ENCODE measurements around the gene C10orf90.

The C10orf90 gene

DNA sequence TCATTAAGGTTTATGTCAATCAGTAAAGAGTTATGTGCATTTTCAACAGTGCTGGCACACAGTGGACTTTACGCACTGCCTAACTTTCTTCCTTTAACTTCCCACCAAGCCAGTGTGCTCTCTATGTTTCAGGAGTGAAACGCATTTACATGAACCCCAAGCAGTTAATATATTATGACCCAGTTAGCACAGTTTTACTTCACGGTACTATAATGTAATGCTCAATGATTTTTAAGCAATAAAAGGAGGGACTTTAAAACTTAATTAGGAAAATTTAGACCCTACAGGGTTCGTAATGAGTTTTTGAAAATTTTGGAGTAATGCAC lies 100.3 kb downstream of the C10orf90 start:
- Histone ChIP-seq H4K20me1 (ENCODE audit: control insufficient read depth, insufficient read depth, low read depth, low read length) (no peaks in the 10 kb centered on the region), H3K9me3 (ENCODE audit: control insufficient read depth, insufficient read depth, low read length) (no peaks in the 10 kb centered on the region), H3K4me1 (ENCODE audit: control insufficient read depth, low read length) (no peaks in the 10 kb centered on the region), H3K27me3 (ENCODE audit: control insufficient read depth, low read length) (no peaks in the 10 kb centered on the region), H3K79me2 (ENCODE audit: control insufficient read depth, low read length) (no peaks in the 10 kb centered on the region), H3K36me3 (ENCODE audit: control insufficient read depth, low read length) (no peaks in the 10 kb centered on the region), H3K4me3 (ENCODE audit: low read length) (no peak overlapping the region), H3F3A (ENCODE audit: control insufficient read depth, insufficient read depth) (no peaks in the 10 kb centered on the region), H3K9me2 (replicated peaks; ENCODE audit: control insufficient read depth, low read length) (no peaks in the 10 kb centered on the region), H3K4me2 (ENCODE audit: low read length) (no peak overlapping the region), H3K27ac (ENCODE audit: low read depth, low read length) (no peak overlapping the region)
- TF ChIP-seq CTCF (IDR thresholded peaks at IDR 0.05; ENCODE audit: low read depth, low read length, poor library complexity, severe bottlenecking) (no peak), EZH2phosphoT487 (IDR thresholded peaks at IDR 0.05; ENCODE audit: borderline replicate concordance, low read length) (no peak)

DNA sequence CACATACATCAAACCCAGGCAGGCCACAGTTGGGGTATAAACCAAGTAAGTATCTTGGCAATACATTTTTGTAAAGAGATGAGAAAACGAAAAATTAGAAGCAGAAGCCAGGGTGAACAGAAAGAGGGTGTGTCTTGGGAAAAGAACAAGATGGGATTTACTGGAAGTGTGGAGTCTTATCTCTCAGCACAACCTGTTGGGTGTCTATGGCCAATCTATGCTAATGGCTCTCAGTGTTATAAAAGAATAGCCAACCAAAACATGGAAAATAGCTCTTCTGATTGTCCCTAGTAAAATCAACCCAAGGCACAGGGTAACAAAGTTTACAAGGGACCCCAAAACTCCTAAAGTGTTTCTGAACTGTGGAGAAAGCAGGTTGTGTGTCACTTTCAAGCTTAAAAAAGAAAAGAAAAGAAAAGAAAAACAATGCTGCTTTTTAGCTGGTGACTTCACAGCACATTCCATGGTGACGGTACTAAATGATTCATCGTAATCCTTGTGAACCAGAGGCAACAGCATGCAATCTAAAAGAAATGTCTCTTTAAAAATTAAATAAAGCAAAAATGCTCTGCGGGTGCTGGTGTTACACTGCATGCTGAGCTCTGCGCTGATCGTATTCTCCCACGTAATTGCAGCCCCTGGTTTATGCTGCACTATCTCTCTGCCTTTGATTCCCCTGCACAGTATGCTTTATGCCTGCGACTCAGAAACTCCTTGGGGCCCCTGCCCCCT lies 100.8 kb downstream of the C10orf90 start:
- Histone ChIP-seq H3K27me3 (ENCODE audit: control insufficient read depth, low read length) (no peaks in the 10 kb centered on the region), H3K9me2 (replicated peaks; ENCODE audit: control insufficient read depth, low read length) (no peaks in the 10 kb centered on the region), H3F3A (ENCODE audit: control insufficient read depth, insufficient read depth) (no peaks in the 10 kb centered on the region), H3K4me1 (ENCODE audit: control insufficient read depth, low read length) (no peaks in the 10 kb centered on the region), H3K79me2 (ENCODE audit: control insufficient read depth, low read length) (no peaks in the 10 kb centered on the region), H3K36me3 (ENCODE audit: control insufficient read depth, low read length) (no peaks in the 10 kb centered on the region), H4K20me1 (ENCODE audit: control insufficient read depth, insufficient read depth, low read depth, low read length) (no peaks in the 10 kb centered on the region), H3K9me3 (ENCODE audit: control insufficient read depth, insufficient read depth, low read length) (no peaks in the 10 kb centered on the region), H3K4me2 (ENCODE audit: low read length) (no peak overlapping the region), H3K4me3 (ENCODE audit: low read length) (no peak overlapping the region), H3K27ac (ENCODE audit: low read depth, low read length) (no peak overlapping the region)
- TF ChIP-seq CTCF (IDR thresholded peaks at IDR 0.05; ENCODE audit: low read depth, low read length, poor library complexity, severe bottlenecking) (no peak), EZH2phosphoT487 (IDR thresholded peaks at IDR 0.05; ENCODE audit: borderline replicate concordance, low read length) (no peak)

DNA sequence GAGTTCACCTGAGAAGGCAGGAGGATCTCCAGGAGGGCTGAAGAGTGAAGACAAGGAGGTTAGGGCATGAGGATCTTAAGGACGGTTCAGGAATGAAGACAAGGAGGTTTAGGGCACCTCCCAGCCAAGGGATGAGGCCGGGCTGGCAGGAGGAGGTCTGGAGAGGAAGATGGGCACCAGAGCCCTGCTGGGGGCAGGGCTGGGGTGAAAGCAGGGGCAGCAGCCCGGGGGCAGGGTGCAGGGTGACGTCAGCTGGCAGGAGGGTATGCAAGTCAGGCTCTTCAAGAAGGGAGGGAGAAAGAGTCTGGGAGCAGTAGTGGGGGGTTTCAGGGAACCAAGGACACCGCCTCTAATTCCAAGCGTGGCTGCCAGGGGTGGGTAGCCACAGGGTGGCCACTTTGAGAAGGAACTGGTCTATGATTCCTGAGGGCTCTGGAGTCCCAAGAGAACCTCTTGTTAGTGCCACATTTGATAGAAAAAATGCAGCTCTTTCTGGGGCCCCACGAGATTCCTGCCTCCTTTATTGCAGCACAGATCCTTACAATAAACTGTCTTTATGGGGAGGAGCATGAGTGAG lies 101.6 kb downstream of the C10orf90 start:
- Histone ChIP-seq H3K27me3 (ENCODE audit: control insufficient read depth, low read length) (no peaks in the 10 kb centered on the region), H3K9me2 (replicated peaks; ENCODE audit: control insufficient read depth, low read length) (no peaks in the 10 kb centered on the region), H4K20me1 (ENCODE audit: control insufficient read depth, insufficient read depth, low read depth, low read length) (no peaks in the 10 kb centered on the region), H3K36me3 (ENCODE audit: control insufficient read depth, low read length) (no peaks in the 10 kb centered on the region), H3K4me1 (ENCODE audit: control insufficient read depth, low read length) (no peaks in the 10 kb centered on the region), H3K79me2 (ENCODE audit: control insufficient read depth, low read length) (no peaks in the 10 kb centered on the region), H3K4me2 (ENCODE audit: low read length) (no peak overlapping the region), H3F3A (ENCODE audit: control insufficient read depth, insufficient read depth) (no peaks in the 10 kb centered on the region), H3K9me3 (ENCODE audit: control insufficient read depth, insufficient read depth, low read length) (no peaks in the 10 kb centered on the region), H3K4me3 (ENCODE audit: low read length) (no peak overlapping the region), H3K27ac (ENCODE audit: low read depth, low read length) (no peak overlapping the region)
- TF ChIP-seq EZH2phosphoT487 (IDR thresholded peaks at IDR 0.05; ENCODE audit: borderline replicate concordance, low read length), result no peak
- TF ChIP-seq CTCF (IDR thresholded peaks at IDR 0.05; ENCODE audit: low read depth, low read length, poor library complexity, severe bottlenecking), result no peak

Data from DOHH2 (cell line).